ENCODE results near the gene ABI3BP.

Gene ABI3BP

GRCh38 chr3:100928638-100929428 is 64.4 kb downstream of the ABI3BP start:
- DNase-seq (ENCODE audit: low read depth) = peak; percentile 11
- TF ChIP-seq CTCF (conservative IDR thresholded peaks at IDR 0.05; ENCODE audit: low read depth, low read length) = no peak
- H3K4me3 ChIP-seq (ENCODE audit: low read length) = no peak overlapping the region

DNA sequence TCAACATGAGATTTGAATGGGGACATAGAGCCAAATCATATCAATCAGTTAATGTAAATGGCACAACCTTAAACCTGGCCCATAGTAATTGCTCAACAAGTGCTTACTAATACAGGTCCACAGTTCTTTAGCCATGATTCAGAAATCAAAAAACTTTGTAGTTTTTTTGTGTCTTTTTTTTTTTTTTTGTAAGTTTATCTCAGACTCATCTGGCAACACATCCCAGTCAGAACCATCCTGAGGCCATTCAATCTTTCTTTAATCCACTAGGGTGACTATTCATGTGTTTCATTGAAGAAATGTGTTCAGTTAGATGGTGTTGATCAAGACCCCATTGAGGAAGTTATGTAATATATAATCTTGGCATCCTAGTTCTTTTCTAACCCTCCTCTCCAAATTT is 65.4 kb downstream of the ABI3BP start:
- TF ChIP-seq CTCF (conservative IDR thresholded peaks at IDR 0.05; ENCODE audit: low read depth, low read length) = no peak
- H3K4me3 ChIP-seq (ENCODE audit: low read length) = no peak overlapping the region
- no peak for DNase-seq (ENCODE audit: low read depth)

DNA sequence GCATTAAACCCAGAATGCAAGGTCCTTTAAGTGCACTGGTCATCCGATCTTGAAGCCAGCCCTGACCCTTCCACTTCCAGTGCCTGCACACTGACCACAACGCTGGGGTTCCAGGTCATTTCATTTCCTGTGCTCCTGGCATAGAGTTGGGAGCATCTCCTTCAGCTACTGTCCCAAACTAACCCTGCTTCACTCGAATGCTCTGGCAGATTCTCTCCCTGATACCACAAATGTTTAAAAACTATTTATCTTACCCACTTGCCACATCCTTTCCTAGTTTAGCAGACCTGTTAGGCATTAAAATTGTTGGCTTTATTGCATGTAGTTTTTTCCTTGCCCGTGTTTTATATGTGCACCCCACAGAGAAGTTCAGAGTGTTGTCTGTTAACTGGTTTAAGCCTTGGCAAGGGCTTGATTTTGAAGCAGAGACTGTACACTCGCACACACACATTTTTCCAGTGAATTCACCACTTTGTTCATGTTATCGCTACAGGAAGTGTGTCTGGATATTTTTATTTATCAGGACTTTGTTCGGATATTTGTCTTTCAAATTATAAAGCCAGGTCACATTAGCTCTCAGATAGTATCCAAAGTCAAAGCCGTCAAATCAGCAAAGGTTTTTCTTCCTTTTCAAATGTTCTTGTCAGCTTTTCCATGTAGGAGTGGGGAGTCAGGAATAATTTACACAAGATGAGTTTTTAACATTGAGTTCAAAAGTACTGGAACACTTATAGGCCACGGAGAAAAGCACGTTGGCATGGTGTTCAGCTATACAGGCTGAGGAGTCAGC is 77.3 kb downstream of the ABI3BP start:
- TF ChIP-seq CTCF (conservative IDR thresholded peaks at IDR 0.05; ENCODE audit: low read depth, low read length) = no peak
- no peak overlapping the region for H3K4me3 ChIP-seq (ENCODE audit: low read length)
- no peak for DNase-seq (ENCODE audit: low read depth)

DNA sequence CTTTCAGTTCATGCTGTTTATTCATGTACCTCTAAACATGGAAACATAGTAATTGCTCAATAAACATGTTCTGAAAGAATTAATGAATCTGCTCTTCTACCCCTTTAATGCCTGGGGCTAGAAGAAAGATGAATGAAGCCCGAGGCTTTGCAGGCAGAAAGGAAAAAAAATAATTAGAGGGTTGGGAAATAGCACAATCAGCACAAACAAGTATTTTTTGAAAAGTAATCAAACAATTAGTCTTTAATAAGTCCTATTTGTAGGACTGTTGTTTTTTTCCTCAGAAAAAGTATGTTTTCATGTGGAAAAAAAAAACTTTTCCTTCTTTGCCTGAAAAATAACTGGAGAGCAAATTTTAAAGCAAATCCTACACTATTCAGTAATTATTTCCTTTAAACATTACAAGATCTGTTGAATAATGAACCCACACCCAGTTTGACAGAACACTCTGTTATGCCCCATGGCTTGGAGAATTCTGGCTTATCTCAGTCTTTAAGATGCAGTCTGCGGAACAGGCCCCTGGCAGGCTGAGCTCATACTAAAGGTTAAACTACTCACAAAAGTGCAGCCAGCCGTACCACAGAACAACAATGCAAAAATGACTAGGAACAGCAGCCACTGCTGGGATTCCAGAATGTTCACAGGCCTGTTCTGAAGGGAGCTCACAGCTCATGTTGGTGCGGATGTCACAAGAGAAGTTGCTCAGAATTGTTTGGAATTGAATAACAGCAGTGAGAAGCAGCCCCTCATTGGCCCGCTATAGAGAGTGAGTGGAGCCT is 79.2 kb downstream of the ABI3BP start:
- no peak overlapping the region for H3K4me3 ChIP-seq (ENCODE audit: low read length)
- no peak for TF ChIP-seq CTCF (conservative IDR thresholded peaks at IDR 0.05; ENCODE audit: low read depth, low read length)
- no peak for DNase-seq (ENCODE audit: low read depth)

- TF ChIP-seq CTCF (conservative IDR thresholded peaks at IDR 0.05; ENCODE audit: low read depth, low read length) = no peak
- DNase-seq (ENCODE audit: low read depth) = no peak
- H3K4me3 ChIP-seq (ENCODE audit: low read length) = no peak overlapping the region
These were observed 80.2 kb downstream of the ABI3BP start for GRCh38 chr3:100912976-100913545.

- no peak for DNase-seq (ENCODE audit: low read depth)
- H3K4me3 ChIP-seq (ENCODE audit: low read length) = no peak overlapping the region
- no peak for TF ChIP-seq CTCF (conservative IDR thresholded peaks at IDR 0.05; ENCODE audit: low read depth, low read length)
These were observed 80.7 kb downstream of the ABI3BP start for GRCh38 chr3:100912571-100912970.

Measured in retinal pigment epithelial cell (primary cell).